Upper lobe of left lung (tissue), 6 donors: ENCODE results near the gene CTDP1. TPM values are rescaled to one million over a fixed set of nuclear protein-coding genes. Genes with fewer than 3 reads are reported as not detected.

Source experiments
- ATAC-seq, 2 donors: fragments of 200-7000 bp; cut with Tn5 transposase; one replicate each; pipeline ENCODE4 v1.9.1; 2022; ENCODE audit warnings: mild to moderate bottlenecking in 2 of 2, moderate library complexity in 2 of 2; ENCODE audit not compliant: low FRiP score in 2 of 2
- DNase-seq, 2 donors: peaks; one replicate each; pipeline ENCODE4 v3.0.0-alpha.2; 2019 to 2020
- H3K27ac ChIP-seq, 4 donors: fragments of 200-600 bp; sonication (generic); one replicate each; pipeline ENCODE4 v1.5.1; 2016 to 2019
- H3K27me3 ChIP-seq, 4 donors: fragments of 200-600 bp; sonication (generic); one replicate each; pipeline ENCODE4 v1.5.1; 2017 to 2019
- H3K36me3 ChIP-seq, 4 donors: fragments of 200-600 bp; sonication (generic); one replicate each; pipeline ENCODE4 v1.5.1; 2016 to 2019
- H3K4me1 ChIP-seq, 4 donors: fragments of 200-600 bp; sonication (generic); one replicate each; pipeline ENCODE4 v1.5.1; 2018 to 2019
- H3K4me3 ChIP-seq, 4 donors: fragments of 200-600 bp; sonication (generic); one replicate each; pipeline ENCODE4 v1.5.1; 2017 to 2019; ENCODE audit warnings: mild to moderate bottlenecking in 2 of 4, moderate library complexity in 1 of 4
- H3K9me3 ChIP-seq, 4 donors: fragments of 200-600 bp; sonication (generic); one replicate each; pipeline ENCODE4 v1.5.1; 2018 to 2019
- CTCF ChIP-seq, 6 experiments: fragments of 450-650 bp in 4 of 6; fragments of 200-600 bp in 2 of 6; sonication (generic) in 2 of 6; IDR thresholded peaks; one replicate each; pipeline ENCODE4 v1.5.1; 2016 to 2019; ENCODE audit warnings: antibody characterized with exemption in 6 of 6
- EP300 ChIP-seq, 4 donors: sonication (generic); formaldehyde crosslinking; IDR thresholded peaks; one replicate each; pipeline ENCODE4 v1.5.1; 2017; ENCODE audit warnings: antibody characterized with exemption in 4 of 4, control low read depth in 2 of 4
- POLR2A ChIP-seq, 4 donors: fragments of 450-650 bp; IDR thresholded peaks; one replicate each; pipeline ENCODE4 v1.5.1; 2016 to 2017; ENCODE audit warnings: antibody characterized with exemption in 4 of 4, mild to moderate bottlenecking in 2 of 4
- POLR2AphosphoS5 ChIP-seq, 2 donors: sonication (generic); formaldehyde crosslinking; IDR thresholded peaks; one replicate each; pipeline ENCODE4 v1.5.1; 2017; ENCODE audit warnings: antibody characterized with exemption in 2 of 2
- WGBS, 2 donors: methylation state at CpG; one replicate each; pipeline ENCODE4 v1.1.5; 2017 to 2018; 5-methylcytosine and 5-hydroxymethylcytosine counted together
- total RNA-seq, 6 donors: library from RNA; depleted of rRNA in 4 of 6; stranded (reverse); fragments of >200 nt in 4 of 6; gene quantifications; one replicate each; pipeline versions ENCODE4 v1.1.0 to v1.2.1, GENCODE V29; 2016 to 2021
- donor health status: DM: no; HTN: no; CAD: no; lungs with moderate emphysema.
- donor health status: DM: no; HTN: yes; CAD: no; lungs with severe emphysema.

CTDP1 gene
- total RNA-seq, 6 donors from 2014 or later, result 21.3 to 44.7 (median 29.7) TPM

GRCh38 chr18:79672490-79673276 is 6.9 kb upstream of the CTDP1 start:
- H3K4me1 ChIP-seq, result peaks cover 0 to 8% (median 4%) of the 10 kb centered on the region in 4 donors
- no peaks in the 10 kb centered on the region for H3K9me3 ChIP-seq
- no peak for TF ChIP-seq POLR2A (IDR thresholded peaks at IDR 0.05)
- TF ChIP-seq POLR2AphosphoS5 (IDR thresholded peaks at IDR 0.05), result no peak
- TF ChIP-seq CTCF (IDR thresholded peaks at IDR 0.05), result no peak
- no peak for TF ChIP-seq EP300 (IDR thresholded peaks at IDR 0.05)
- H3K36me3 ChIP-seq, result no peaks in the 10 kb centered on the region
- DNase-seq, result peak in 1 of 2 donors; percentile 35
- 90 to 96% methylated on average over 17 to 19 of the region's 19 CpGs for WGBS, 2 donors
- H3K27ac ChIP-seq, result no peak overlapping the region
- no peak for ATAC-seq
- H3K27me3 ChIP-seq, result no peaks in the 10 kb centered on the region
- H3K4me3 ChIP-seq, result no peak overlapping the region

- TF ChIP-seq POLR2AphosphoS5 (IDR thresholded peaks at IDR 0.05), result no peak
- TF ChIP-seq EP300 (IDR thresholded peaks at IDR 0.05), result no peak
- no peak for TF ChIP-seq CTCF (IDR thresholded peaks at IDR 0.05)
- TF ChIP-seq POLR2A (IDR thresholded peaks at IDR 0.05), result no peak
- peaks cover 21 to 38% (median 32%) of the 10 kb centered on the region in 4 donors for H3K4me1 ChIP-seq
- H3K36me3 ChIP-seq, result no peaks in the 10 kb centered on the region
- no peaks in the 10 kb centered on the region for H3K9me3 ChIP-seq
- no peak overlapping the region for H3K27ac ChIP-seq
- H3K4me3 ChIP-seq, result no peak overlapping the region
- H3K27me3 ChIP-seq, result no peaks in the 10 kb centered on the region
- WGBS, 2 donors, result 91 to 94% methylated on average over 5 to 6 of the region's 6 CpGs
- no peak for DNase-seq
- ATAC-seq, result no peak
Observed at GRCh38 chr18:79677221-79677620, 2.4 kb upstream of the CTDP1 start.

GRCh38 chr18:79677840-79678239 is 1.8 kb upstream of the CTDP1 start:
- 84 to 86% methylated on average over 9 of the region's 9 CpGs for WGBS, 2 donors
- Histone ChIP-seq H3K4me1 (peaks cover 21 to 43% (median 33%) of the 10 kb centered on the region in 4 donors), H3K9me3 (no peaks in the 10 kb centered on the region), H3K36me3 (no peaks in the 10 kb centered on the region), H3K27ac (peak overlapping the region in 3 of 4 donors; percentile 99), H3K27me3 (no peaks in the 10 kb centered on the region), H3K4me3 (peak overlapping the region in 2 of 4 donors; percentile 94 to 98)
- DNase-seq (no peak), ATAC-seq (no peak)
- TF ChIP-seq EP300 (IDR thresholded peaks at IDR 0.05) (no peak), POLR2AphosphoS5 (IDR thresholded peaks at IDR 0.05) (no peak), CTCF (IDR thresholded peaks at IDR 0.05) (no peak), POLR2A (IDR thresholded peaks at IDR 0.05) (no peak)

GRCh38 chr18:79678665-79679551 is 695 bp upstream of the CTDP1 start:
- ATAC-seq (peak; percentile 98 to 99), DNase-seq (peak; percentile 99 to 100)
- Histone ChIP-seq H3K9me3 (no peaks in the 10 kb centered on the region), H3K27me3 (no peaks in the 10 kb centered on the region), H3K4me3 (peak overlapping the region; percentile 75 to 98 (median 90)), H3K36me3 (no peaks in the 10 kb centered on the region), H3K27ac (peak overlapping the region; percentile 99), H3K4me1 (peaks cover 21 to 44% (median 33%) of the 10 kb centered on the region in 4 donors)
- TF ChIP-seq POLR2A (IDR thresholded peaks at IDR 0.05) (peak in 3 of 4 donors; percentile 51 to 69 (median 67)), POLR2AphosphoS5 (IDR thresholded peaks at IDR 0.05) (peak; percentile 67 to 80), EP300 (IDR thresholded peaks at IDR 0.05) (peak in 1 of 4 donors; percentile 33), CTCF (IDR thresholded peaks at IDR 0.05) (peak in 1 of 6 experiments; percentile 13)
- WGBS, 2 donors, result 3 to 6% methylated on average over 17 to 31 of the region's 77 CpGs
